NT2/D1 (cell line): ENCODE measurements around the gene YRDC.
"Not testable (repeated sequence)": the region's sequence is repeated elsewhere in the genome, so short reads cannot be mapped to it uniquely, and the experiment has no call there.

Experiments used
- DNase-seq: peaks from one replicate; pipeline ENCODE4 v3.0.0-alpha.2; 2011; ENCODE audit warnings: low read depth, low spot score
- H3K27me3 ChIP-seq: 2 replicates; pipeline ENCODE4 v1.6.0; 2011; ENCODE audit warnings: mild to moderate bottlenecking; ENCODE audit not compliant: insufficient read length, insufficient read depth
- H3K36me3 ChIP-seq: 2 replicates; pipeline ENCODE4 v1.6.1; 2011; ENCODE audit warnings: mild to moderate bottlenecking, low read length, mixed read lengths; ENCODE audit not compliant: insufficient read depth, insufficient read length
- H3K4me1 ChIP-seq: 2 replicates; pipeline ENCODE4 v1.5.1; 2011; ENCODE audit not compliant: insufficient read depth, insufficient read length
- H3K4me3 ChIP-seq: 2 replicates; pipeline ENCODE4 v1.5.1; 2011; ENCODE audit warnings: low read depth; ENCODE audit not compliant: insufficient read length
- H3K9ac ChIP-seq: 2 replicates; pipeline ENCODE4 v1.6.0; 2011; ENCODE audit warnings: low read depth; ENCODE audit not compliant: insufficient read length
- H3K9me3 ChIP-seq: 2 replicates; pipeline ENCODE4 v1.5.1; 2011; ENCODE audit warnings: mild to moderate bottlenecking, low read length; ENCODE audit not compliant: insufficient read depth
- SUZ12 ChIP-seq: IDR thresholded peaks from 2 replicates; pipeline ENCODE4 v1.6.1; 2011; ENCODE audit not compliant: insufficient read length, insufficient read depth; ENCODE audit errors: extremely low read depth
- YY1 ChIP-seq: IDR thresholded peaks from 2 replicates; pipeline ENCODE4 v1.6.1; 2011; ENCODE audit not compliant: insufficient read length, insufficient read depth
- ZNF274 ChIP-seq: IDR thresholded peaks from 2 replicates; pipeline ENCODE4 v1.6.1; 2011; ENCODE audit warnings: mild to moderate bottlenecking, low read depth, low read length

YRDC gene

GRCh38 chr1:37792943-37793686, 14.9 kb downstream of the YRDC start:
- no peak for TF ChIP-seq SUZ12
- no peak for TF ChIP-seq ZNF274
- TF ChIP-seq YY1 = no peak
- H3K9me3 ChIP-seq = no peaks in the 10 kb centered on the region
- H3K4me3 ChIP-seq = no peak overlapping the region
- H3K36me3 ChIP-seq = peaks cover 5% of the 10 kb centered on the region
- peak overlapping the region; percentile 29 for H3K9ac ChIP-seq
- H3K27me3 ChIP-seq = peaks cover 57% of the 10 kb centered on the region
- DNase-seq = no peak
- H3K4me1 ChIP-seq = peaks cover 10% of the 10 kb centered on the region

- Histone ChIP-seq H3K9me3 (no peaks in the 10 kb centered on the region), H3K27me3 (no peaks in the 10 kb centered on the region), H3K9ac (no peak overlapping the region), H3K36me3 (no peaks in the 10 kb centered on the region), H3K4me3 (no peak overlapping the region), H3K4me1 (no peaks in the 10 kb centered on the region)
- TF ChIP-seq YY1 (no peak), ZNF274 (no peak), SUZ12 (no peak)
- DNase-seq = no peak
Measured at GRCh38 chr1:37782491-37782890, 25.5 kb downstream of the YRDC start.

GRCh38 chr1:37778654-37779053, 29.4 kb downstream of the YRDC start:
- H3K27me3 ChIP-seq = peaks cover 3% of the 10 kb centered on the region
- H3K4me3 ChIP-seq = no peak overlapping the region
- no peaks in the 10 kb centered on the region for H3K4me1 ChIP-seq
- H3K9ac ChIP-seq = no peak overlapping the region
- no peaks in the 10 kb centered on the region for H3K36me3 ChIP-seq
- H3K9me3 ChIP-seq = no peaks in the 10 kb centered on the region
- TF ChIP-seq SUZ12 (no peak), YY1 (no peak), ZNF274 (no peak)
- no peak for DNase-seq

- DNase-seq = no peak
- no peak overlapping the region for H3K4me3 ChIP-seq
- no peak overlapping the region for H3K9ac ChIP-seq
- peaks cover 6% of the 10 kb centered on the region for H3K27me3 ChIP-seq
- H3K36me3 ChIP-seq = no peaks in the 10 kb centered on the region
- TF ChIP-seq ZNF274 = no peak
- no peak for TF ChIP-seq YY1
- no peaks in the 10 kb centered on the region for H3K4me1 ChIP-seq
- H3K9me3 ChIP-seq = no peaks in the 10 kb centered on the region
Measured at GRCh38 chr1:37776946-37777516, 31.0 kb downstream of the YRDC start.

- not testable (repeated sequence) for H3K9ac ChIP-seq, H3K4me1 ChIP-seq, DNase-seq, H3K36me3 ChIP-seq, H3K4me3 ChIP-seq, H3K9me3 ChIP-seq
- peaks cover 50% of the 10 kb centered on the region for H3K27me3 ChIP-seq
Measured at GRCh38 chr1:37771440-37771839, 36.6 kb downstream of the YRDC start.

GRCh38 chr1:37767488-37767887, 40.5 kb downstream of the YRDC start:
- Histone ChIP-seq H3K9ac (no peak overlapping the region), H3K4me1 (peaks cover 15% of the 10 kb centered on the region), H3K4me3 (no peak overlapping the region), H3K9me3 (no peaks in the 10 kb centered on the region), H3K36me3 (no peaks in the 10 kb centered on the region), H3K27me3 (peaks cover 89% of the 10 kb centered on the region)
- TF ChIP-seq SUZ12 (no peak), ZNF274 (no peak), YY1 (no peak)
- DNase-seq = peak; percentile 39

- Histone ChIP-seq H3K27me3 (peaks cover 99% of the 10 kb centered on the region), H3K36me3 (no peaks in the 10 kb centered on the region), H3K4me3 (no peak overlapping the region), H3K4me1 (peaks cover 15% of the 10 kb centered on the region), H3K9ac (no peak overlapping the region), H3K9me3 (no peaks in the 10 kb centered on the region)
- DNase-seq = no peak
- TF ChIP-seq ZNF274 (no peak), YY1 (no peak)
Measured at GRCh38 chr1:37765916-37766664, 41.9 kb downstream of the YRDC start.
